Fibroblast of skin of scalp (primary cell): Measurements from ENCODE around the gene EFCAB5.
"Not testable (repeated sequence)": the region's sequence is repeated elsewhere in the genome, so short reads cannot be mapped to it uniquely, and the experiment has no call there.

Source experiments
- DNase-seq: peaks from one replicate; pipeline ENCODE4 v3.0.0-alpha.2; 2013

EFCAB5 gene

DNA sequence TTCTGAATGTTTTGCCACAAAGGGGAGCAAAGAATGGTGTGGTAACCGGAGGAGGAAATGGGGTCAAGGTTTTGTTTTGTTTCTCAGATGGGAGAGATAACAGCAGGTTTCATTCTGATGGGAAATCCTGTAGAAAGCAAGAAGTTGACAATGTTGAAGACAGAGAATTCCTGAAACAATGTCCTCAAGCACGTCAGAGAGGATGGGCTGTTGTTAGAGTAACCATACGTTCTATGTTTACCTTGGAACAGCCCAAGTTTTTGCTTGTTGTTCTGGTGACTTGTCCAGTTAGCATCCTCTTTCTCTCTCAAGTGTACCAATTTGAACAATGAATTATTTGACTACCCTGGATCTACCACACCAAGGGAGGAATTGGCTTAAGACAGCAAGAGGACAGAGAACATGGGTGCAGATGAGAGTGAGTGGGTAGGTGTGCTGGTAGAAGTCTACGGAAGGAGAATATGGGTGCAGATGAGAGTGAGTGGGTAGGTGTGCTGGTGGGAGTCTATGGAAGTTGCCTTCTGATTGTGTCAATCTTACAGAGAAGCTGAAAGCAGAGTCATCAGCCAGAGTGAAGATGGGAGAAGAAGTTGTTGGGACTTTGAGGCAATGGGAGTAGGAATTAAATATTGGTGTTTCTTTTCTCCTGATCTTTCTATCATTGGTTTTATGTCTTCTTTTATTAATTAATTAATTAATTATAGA, 160.4 kb downstream of the EFCAB5 start:
- DNase-seq = no peak

DNA sequence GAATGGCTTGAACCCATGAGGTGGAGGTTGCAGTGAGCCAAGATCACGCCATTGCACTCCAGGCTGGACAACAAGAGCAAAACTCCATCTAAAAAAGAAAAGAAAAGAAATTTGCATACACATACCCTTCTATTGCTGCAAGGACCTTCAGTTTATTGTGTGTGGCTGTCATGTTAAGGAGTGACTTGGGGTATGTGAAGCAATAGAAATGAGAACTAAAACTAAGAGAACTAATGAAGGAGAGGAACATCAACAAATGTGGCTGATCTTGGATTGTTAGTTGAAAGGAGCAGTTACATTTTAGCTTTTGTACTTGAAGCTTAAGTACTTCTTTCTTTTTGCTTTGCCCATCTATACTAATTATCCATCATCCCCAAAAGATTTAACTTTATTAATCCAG, 162.5 kb downstream of the EFCAB5 start:
- no peak for DNase-seq

GRCh38 chr17:30104575-30105339, 163.3 kb downstream of the EFCAB5 start:
- DNase-seq = peak; percentile 75

DNA sequence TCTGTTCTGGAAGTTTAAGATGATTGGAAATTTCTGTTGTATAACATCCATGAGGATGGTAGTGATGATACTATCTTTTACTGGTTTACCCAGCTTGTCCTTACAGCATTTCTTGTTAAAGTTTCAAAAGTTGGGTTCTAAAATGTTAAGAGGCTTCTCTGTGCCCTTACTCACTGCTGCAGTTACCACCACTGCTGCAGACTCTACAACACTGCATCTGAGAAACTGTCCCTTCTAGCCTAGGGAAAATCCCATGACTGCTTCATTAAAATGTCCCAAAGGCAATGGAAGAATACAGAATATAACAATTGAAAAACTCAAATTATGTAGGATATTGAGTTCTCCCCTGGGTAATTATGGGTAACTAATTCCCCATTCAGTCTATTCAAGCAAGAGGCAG, 171.4 kb downstream of the EFCAB5 start:
- DNase-seq = no peak

DNA sequence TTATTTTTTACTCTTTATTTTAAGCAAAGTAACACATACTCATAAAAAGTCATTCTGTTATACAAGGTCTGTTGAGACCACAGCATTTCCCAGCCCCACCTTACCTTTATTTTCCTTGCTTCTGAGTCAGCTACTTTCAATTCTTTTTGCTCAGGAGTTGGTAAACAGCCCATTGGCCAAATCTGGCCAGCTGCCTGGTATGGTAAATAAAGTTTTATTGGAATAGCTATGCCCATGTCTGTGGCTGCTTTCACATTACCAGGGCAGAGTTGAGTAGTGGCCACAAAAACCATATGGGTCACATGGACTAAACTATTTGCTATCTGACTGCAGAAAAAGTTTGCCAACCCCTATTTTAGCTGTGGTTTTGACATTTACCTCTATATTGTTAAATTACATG, 171.8 kb downstream of the EFCAB5 start:
- DNase-seq = no peak

- DNase-seq = no peak
Observed at GRCh38 chr17:30116345-30116660, 174.9 kb downstream of the EFCAB5 start.

DNA sequence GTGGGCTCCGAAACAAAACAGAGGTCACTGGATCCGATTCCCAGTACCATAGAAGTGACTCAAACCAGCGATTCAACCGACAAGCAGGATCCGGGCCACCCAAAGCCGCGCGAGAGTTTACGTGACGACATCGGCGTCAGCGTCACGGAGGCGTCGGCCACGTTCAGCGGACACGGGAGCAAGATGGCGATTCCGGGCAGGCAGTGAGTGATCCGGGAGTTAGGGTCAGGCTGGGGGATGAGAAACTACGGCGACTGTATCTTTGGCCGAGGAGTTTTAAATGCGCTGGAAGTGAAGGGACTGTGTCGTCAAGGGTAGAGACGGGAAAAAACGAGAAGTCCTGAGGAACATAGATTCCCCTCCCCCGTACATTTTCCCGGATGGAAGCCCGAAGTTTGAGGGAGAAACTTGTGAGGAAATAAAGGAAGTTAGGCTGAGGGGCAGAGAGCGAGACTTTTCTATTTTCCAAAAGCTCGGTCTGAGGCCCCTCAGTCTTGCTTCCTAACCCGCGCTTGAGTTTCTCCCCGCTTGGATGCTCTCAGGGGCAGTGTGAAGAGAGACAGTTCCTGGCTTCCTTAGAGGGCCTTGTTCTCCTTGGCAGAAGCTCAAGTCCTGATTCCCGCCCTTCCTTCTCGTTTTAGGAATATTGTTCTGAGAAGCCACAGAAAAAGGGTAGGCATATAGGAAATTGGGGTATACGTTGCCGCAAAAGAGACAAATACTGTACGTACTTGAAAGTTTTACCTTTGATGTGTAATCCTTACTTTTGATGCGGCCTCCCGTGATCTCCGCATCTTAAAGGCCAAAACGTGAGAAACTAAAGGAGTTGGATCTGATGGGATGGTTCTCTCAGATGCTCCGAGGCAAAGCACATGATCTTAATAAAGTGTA, 175.5 kb downstream of the EFCAB5 start, which contains the start of gene NSRP1:
NSRP1 (plus strand) TSS at position 156 of the 891 bp plus-strand sequence; CDS start at position 184, 28 bp downstream.
- peak; percentile 96 for DNase-seq

- DNase-seq = no peak
Observed at GRCh38 chr17:30117675-30118081, 176.2 kb downstream of the EFCAB5 start.

- DNase-seq = not testable (repeated sequence)
Observed at GRCh38 chr17:30118635-30119034, 177.2 kb downstream of the EFCAB5 start.

DNA sequence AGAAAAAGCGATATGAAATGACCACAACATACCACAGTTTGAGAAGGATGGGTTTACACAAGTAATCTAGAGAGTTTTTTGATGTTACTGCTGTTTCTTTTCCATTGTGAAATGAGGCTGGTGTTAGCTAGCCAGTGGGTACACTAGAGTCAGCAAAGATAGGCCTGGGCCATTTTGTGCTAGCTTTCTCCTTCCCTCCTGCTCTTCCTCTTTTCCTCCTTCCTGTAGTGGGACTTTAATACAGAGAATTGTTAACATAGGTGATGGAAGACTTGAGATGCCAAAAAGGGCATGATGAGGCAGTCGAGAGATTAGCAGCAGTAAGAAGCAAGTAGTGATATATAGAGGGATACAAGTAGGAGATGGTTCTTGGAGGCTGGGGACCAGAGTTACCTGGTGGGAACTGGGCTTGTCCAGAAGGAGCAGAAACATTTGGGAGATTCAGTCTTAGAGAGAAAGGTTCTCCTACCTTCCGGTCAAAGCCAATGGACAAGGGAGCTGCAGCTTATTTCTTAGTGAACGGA, 182.9 kb downstream of the EFCAB5 start:
- DNase-seq = no peak

- DNase-seq = no peak
Observed at GRCh38 chr17:30130121-30130520, 188.7 kb downstream of the EFCAB5 start.

DNA sequence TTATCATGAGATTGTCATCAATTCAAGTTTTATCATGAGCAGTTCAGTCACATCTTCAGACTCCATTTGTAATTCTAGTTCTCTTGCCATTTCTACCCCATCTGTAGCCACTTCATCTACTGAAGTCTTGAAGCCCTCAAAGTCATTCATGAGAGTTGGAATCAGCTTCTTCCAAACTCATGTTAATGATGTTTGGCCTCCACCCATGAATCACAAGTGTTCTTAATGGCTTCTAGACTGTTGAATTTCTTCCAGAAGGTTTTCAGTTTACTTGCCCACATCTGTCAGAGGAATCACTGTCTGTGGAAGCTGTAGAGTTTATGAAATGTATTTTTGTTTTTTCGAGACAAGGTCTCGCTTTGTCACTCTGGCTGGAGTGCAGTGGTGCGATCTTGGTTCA, 191.2 kb downstream of the EFCAB5 start:
- DNase-seq = no peak

- DNase-seq = no peak
Observed at GRCh38 chr17:30133197-30133596, 191.8 kb downstream of the EFCAB5 start.

DNA sequence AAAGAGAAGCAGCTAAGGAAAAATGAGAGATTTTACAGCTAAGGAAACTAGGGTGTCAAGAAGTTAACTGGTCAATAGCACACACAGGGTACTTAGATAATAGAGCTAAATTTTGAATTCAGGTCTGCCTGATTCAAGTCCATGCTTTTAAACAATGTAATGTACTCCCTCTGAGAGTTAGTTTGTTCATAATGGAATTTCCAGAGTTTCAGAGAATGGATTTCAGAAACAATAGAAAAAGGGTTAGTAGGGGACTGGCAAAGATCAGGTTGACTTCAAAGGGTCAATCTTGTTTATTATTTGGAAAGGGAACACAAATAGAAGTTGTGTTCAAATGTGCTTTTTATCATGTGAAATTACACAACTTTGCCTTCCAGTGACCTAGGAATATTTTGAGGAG, 193.1 kb downstream of the EFCAB5 start:
- DNase-seq = no peak

DNA sequence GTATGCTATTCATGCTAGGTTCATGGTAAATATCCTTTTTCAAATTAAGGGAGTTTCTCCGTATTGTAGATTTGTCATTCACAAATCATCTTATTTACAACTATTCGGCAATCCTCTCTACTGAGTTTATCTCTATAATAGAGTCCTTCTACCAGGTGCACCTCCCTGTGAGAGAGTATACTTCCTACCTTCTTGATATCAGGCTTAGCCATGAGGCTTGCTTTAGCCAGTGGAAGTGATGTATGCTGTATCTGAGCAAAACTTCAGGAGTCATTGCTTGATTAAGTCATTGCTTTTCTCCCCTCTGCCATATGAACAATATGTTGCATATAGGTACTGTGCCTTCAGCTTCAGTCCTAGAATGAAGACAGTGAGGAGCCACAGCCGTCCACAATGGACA, 195.7 kb downstream of the EFCAB5 start:
- DNase-seq = no peak

DNA sequence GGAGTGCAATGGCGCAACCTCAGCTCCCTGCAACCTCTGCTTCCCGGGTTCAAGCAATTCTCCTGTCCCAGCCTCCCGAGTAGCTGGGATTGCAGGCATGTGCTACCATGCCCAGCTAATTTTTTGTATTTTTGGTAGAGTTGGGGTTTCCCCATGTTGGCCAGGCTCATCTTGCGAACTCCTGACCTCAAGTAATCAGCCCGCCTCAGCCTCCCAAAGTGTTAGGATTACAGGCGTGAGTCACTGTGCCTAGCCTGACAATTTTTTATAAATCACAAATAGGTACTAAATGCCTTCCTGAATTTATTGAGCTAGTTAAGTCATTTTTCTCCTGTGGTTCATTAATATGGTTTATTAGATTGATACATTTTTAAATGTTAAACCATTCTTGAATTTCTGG, 206.4 kb downstream of the EFCAB5 start:
- DNase-seq = not testable (repeated sequence)

- DNase-seq = no peak
Observed at GRCh38 chr17:30148376-30148775, 206.9 kb downstream of the EFCAB5 start.

GRCh38 chr17:30151471-30151870, 210.0 kb downstream of the EFCAB5 start:
- DNase-seq = no peak

- DNase-seq = no peak
Observed at GRCh38 chr17:30153463-30153862, 212.0 kb downstream of the EFCAB5 start.

DNA sequence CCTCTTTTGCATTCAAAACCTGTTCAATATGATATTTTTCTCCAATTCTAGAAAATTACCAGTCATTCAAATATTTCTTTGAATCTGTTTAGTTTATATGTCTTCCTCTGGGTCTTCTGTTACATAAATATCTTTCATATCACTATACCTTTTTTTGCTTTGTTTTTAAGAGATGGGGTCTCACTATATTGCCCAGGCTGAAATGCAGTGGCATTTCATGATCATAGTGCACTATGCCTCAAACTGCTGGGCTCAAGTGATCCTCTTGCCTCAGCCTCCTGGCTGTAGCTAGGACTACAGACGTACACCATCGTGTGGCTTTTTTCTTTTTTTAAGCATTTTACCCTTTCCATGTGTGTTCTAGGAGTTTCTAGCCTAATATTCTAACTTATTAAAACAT, 214.0 kb downstream of the EFCAB5 start:
- DNase-seq = no peak
